Posterior cingulate gyrus (tissue), 11 donors: ENCODE data around the gene OR2A5.
A peak's percentile ranks its signal among the peaks of the same experiment; 100 is the strongest.
"Not testable (repeated sequence)": the region's sequence is repeated elsewhere in the genome, so short reads cannot be mapped to it uniquely, and the experiment has no call there.

Source experiments
- DNase-seq, 10 donors: peaks; one replicate each; pipeline versions ENCODE4 v3.0.0 to v3.0.0-alpha.2; 2020 to 2021; ENCODE audit warnings: mixed read lengths in 3 of 10
- intact Hi-C: fragments of 100-400 bp; cut with DNase I; formaldehyde crosslinking; loops from one replicate; pipeline ENCODE4 v1.15.1; 2023

OR2A5 gene

GRCh38 chr7:144048648-144049047 is at the start of gene OR2A5:
Gene OR2A5 (plus strand): TSS chr7:144048948. CDS start chr7:144050402, 1,454 bp downstream.
- intact Hi-C loops: no loop called here
- no peak for DNase-seq

DNA sequence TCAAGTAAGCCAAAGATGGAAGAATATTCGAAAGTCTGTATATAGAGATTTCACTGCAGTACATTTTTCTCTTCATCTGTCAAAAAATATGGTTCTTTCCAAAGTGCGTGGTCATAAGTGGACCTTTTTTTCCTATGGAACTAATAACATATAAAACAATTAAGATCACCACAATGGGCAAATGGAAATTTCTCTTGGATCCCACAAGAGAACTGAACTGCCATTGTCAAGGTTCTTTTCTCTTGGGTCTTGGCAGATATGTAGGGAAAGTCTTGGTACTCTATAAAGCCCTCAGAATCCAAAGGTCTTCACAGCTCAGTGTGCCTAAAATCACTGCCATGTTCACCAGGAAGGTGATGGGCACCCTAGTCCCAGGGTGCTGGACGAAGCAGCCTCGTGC is 48.7 kb upstream of the OR2A5 start, which contains the start of gene OR6B1:
TSS of gene OR6B1 (plus strand) at position 301 of the 400 bp plus-strand sequence. CDS start 3,677 bp downstream, outside the sequence.
- DNase-seq: no peak

GRCh38 chr7:144001543-144001942 is 47.2 kb upstream of the OR2A5 start:
- no peak for DNase-seq
- intact Hi-C loops: no loop called here

More for the DNA sequence above, 48.7 kb upstream of the OR2A5 start, which contains the start of gene OR6B1:
- intact Hi-C loops: no loop called here

- intact Hi-C loops: no loop called here
- no peak for DNase-seq
Measured at GRCh38 chr7:144004703-144005102, 44.0 kb upstream of the OR2A5 start.

DNA sequence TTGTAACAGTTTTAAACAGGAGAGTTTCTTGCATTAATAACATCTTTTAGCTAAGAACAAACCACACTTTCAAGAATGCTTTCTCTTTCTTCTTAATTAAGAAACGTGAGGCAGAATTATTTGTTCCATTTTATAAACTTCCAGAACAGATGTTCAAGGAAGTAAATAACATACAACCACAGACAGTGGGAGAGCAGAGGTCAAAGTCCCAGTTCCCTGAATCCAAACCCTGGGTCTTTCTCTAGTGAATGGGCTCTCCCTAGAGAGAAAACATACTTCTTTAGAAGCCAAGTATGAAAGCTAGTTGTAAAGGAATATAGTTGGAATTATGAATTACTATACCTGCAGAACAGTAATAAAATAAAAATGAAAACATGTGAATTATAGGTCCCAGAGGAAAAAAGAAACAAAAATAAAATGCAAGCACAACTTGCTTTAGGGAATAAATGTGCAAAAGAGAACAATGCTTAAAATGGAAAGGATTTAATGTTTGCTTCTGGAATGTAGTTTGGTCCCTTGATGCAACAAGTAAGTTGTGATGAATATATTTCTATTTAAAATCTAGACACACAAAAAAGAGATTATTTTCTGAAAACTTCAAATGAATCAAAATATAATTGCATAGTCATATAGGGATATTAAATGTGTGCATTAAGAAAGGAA is 42.6 kb upstream of the OR2A5 start:
- no peak for DNase-seq
- intact Hi-C loops: no loop called here

- no peak for DNase-seq
- intact Hi-C loops: no loop called here
Measured at GRCh38 chr7:144006692-144007042, 42.1 kb upstream of the OR2A5 start.

- intact Hi-C loops: no loop called here
- no peak for DNase-seq
Measured at GRCh38 chr7:144009361-144009760, 39.4 kb upstream of the OR2A5 start.

DNA sequence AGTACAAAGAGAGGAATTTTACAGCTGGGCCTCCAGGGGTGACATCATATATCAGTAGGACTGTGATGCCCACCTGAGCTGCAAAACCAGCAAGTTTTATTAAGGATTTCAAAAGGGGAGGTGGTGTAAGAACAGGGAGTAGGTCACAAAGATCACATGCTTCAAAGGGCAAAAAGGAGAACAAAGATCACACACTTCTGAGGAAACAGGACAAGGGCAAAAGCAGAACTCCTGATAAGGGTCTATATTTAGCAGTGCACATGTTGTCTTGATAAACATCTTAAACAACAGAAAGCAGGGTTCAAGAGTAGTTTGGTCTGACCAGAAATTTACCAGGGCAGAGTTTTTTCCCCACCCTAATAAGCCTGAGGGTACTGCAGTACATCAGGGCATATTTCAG is 38.7 kb upstream of the OR2A5 start:
- intact Hi-C loops, DNase-seq: not testable (repeated sequence)

GRCh38 chr7:144010821-144011220 is 37.9 kb upstream of the OR2A5 start:
- DNase-seq, intact Hi-C loops: not testable (repeated sequence)

DNA sequence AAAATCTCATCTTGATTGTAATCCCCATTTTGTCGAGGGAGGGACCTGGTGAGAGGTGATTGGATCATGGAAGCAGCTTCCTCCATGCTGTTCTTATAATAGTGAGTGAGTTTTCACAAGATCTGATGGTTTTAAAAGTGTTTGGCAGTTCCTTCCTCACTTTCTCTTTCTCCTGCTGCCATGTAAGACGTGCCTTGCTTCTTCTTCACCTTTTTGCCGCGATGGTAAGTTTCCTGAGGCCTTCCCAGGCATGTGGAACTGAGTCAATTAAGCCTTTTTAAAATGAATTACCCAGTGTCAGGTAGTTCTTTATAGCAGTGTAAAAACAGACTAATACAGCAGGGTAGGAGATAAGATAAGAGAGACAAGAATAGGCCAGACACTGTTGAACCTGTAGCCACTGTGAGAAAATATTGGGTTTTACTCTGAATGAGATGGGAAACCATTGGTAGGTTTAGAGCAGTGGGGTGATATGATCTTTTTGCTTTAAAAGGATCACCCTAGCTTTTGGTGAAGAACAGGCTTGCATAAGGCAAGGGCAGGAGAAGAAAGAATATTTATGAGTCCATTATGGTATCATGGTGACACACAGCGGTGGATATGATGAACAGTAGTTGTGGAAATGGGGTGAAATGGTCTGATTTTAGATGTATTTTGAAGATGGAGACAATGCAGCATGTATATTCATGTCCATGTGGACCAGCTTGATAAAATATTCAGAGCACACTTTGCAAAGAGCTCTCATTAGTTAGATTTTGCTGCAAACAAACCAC is 37.1 kb upstream of the OR2A5 start:
- intact Hi-C loops: no loop called here
- DNase-seq: no peak

DNA sequence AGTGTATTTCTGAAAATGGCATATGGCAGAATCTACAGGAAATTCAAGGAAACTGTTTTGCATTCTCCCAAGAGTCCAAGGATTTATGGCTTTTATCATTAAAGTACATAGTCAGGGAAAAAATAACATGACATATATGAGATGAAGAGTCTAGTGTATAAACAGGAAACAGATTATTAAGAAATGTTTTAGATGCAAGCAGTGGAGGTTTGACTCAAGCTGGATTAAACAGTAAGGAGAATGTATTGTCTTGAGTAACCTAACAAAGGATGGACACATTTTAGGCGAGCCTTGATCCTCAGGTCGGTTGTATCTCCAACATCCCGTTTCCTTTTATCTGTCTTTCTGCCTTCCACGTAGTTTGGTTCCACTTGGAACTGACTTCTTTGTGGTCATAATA is 30.7 kb upstream of the OR2A5 start:
- intact Hi-C loops: no loop called here
- DNase-seq: no peak

GRCh38 chr7:144019457-144019856 is 29.3 kb upstream of the OR2A5 start:
- intact Hi-C loops: no loop called here
- no peak for DNase-seq

- intact Hi-C loops: no loop called here
- no peak for DNase-seq
Measured at GRCh38 chr7:144020340-144020739, 28.4 kb upstream of the OR2A5 start.

GRCh38 chr7:144022169-144022568 is 26.6 kb upstream of the OR2A5 start:
- no peak for DNase-seq

GRCh38 chr7:144023171-144023827 is 25.4 kb upstream of the OR2A5 start:
- intact Hi-C loops: no loop called here

More at GRCh38 chr7:144022169-144022568, 26.6 kb upstream of the OR2A5 start:
- intact Hi-C loops: no loop called here

DNA sequence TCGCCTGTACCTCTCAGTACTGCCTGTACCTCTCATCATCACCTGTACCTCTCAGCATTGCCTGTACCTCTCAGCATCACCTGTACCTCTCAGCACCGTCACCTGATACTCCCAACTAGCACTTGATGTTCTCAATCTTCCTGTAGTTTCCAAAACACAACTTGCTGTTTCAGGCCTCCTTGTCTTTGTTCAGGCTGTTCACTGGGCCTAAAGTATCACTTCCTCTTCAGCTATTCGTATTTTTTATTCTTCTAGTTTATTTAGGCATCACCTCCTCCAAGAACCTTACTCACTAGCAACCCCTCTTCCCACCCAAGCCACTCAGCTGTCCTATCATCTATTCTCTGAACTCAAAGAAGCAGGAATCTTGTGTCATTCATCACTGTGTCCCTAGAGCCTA is 24.5 kb upstream of the OR2A5 start:
- no peak for DNase-seq
- intact Hi-C loops: no loop called here

More at GRCh38 chr7:144023171-144023827, 25.4 kb upstream of the OR2A5 start:
- no peak for DNase-seq

- intact Hi-C loops: no loop called here
- DNase-seq: peak in 1 of 10 donors; percentile 67
Measured at GRCh38 chr7:144026203-144026883, 22.4 kb upstream of the OR2A5 start.

- intact Hi-C loops: no loop called here
- no peak for DNase-seq
Measured at GRCh38 chr7:144027070-144027469, 21.7 kb upstream of the OR2A5 start.

- intact Hi-C loops: no loop called here
- no peak for DNase-seq
Measured at GRCh38 chr7:144027974-144028373, 20.8 kb upstream of the OR2A5 start.

DNA sequence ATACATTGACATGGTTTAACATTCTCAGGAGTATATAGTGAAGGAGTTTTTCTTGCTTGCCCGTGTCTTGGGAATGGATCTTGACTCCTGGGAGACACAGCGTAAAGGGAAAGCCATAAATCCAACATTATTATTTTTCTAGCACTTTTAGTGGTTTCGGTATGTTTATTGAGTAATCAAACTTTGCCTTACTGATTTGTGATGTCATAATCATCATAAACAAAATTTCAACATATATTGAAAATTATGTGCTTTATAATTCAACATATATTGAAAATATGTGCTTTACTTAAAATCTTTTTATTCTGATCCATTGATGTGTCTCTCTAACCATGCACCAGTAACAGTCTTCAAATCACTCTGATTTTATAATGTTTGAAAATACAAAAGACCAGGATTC is 20.2 kb upstream of the OR2A5 start:
- intact Hi-C loops: no loop called here
- DNase-seq: no peak

DNA sequence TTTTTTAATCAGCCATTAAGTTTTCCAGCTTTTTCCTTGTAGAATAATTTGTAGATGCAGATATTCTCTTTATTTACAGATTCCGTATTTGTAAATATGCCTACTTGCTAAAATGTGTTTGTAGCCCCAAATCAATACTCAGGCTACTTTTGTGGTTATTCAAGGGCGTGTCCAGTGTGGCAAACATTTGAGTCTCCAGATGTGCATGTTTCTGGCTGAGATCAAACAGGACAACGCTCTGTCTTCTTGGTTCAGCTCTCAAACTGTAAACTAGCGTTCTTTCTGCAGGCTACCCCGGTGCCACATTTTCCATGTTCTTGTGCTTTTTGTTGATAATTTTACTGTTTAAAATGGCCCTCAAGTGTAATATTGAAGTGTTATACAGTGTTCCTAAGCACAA is 16.2 kb upstream of the OR2A5 start:
- no peak for DNase-seq
- intact Hi-C loops: no loop called here
